Right forelimb (tissue), 1 donor: ENCODE data around the gene ASPN.

Source experiments
- DNase-seq: peaks from one replicate; pipeline ENCODE4 v3.0.0-alpha.2; 2018

ASPN gene

DNA sequence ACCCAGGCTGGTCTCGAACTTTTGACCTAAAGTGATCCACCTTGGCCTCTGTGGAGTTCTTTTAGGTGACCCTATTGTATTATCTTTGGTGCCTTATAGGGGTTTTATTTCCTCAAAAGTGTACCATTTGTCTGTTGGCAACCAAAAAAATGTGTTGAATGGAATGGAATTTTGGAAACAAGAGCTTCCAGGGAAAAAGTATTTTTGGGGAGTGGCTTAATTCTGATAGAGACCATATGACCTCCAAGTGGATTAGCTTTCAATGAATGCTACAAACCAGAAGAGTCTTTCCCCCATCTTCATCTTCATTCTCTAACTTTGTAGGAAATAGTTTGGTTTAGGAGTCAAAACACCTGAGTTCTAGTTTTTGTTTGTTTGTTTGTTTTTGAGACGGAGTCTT lies 74.5 kb downstream of the ASPN start:
- no peak for DNase-seq

DNA sequence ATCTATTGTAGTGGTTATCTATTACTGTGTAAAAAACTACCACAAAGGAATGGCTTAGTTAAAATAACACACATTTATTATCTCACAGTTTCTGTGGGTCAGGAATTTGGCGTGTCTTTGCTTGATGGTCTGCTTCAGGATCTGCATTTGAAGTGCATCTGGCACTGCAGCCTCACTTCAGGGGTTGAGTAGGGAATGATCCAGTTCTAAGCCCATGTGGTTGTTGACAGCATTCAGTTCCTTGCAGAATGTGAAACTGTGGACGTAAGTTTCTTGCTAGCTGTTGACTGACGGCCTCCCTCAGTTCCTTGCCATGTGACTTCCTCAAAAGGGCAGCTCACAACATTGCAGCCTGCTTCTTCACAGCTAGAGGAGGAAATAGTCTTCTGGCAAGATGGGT lies 75.8 kb downstream of the ASPN start:
- no peak for DNase-seq
